GM12878 (cell line): ENCODE measurements around the gene MITD1.

Source experiments
- CBX5 ChIP-seq: sonication (generic); IDR thresholded peaks from 2 replicates; pipeline ENCODE4 v1.6.1; 2016; ENCODE audit warnings: low read depth, moderate library complexity, mild to moderate bottlenecking, inconsistent platforms
- EGR1 ChIP-seq, 2 experiments: IDR thresholded peaks; 1 replicate in 1 of 2; 2 replicates in 1 of 2; pipeline ENCODE4 v1.6.1; 2011 to 2012; ENCODE audit warnings: low read depth in 2 of 2, low read length in 2 of 2, borderline replicate concordance in 1 of 2, mild to moderate bottlenecking in 1 of 2, moderate library complexity in 1 of 2
- EP300 ChIP-seq, 2 experiments: fragments of 150-350 bp in 1 of 2; IDR thresholded peaks; 2 replicates each; pipeline ENCODE4 v1.6.1; 2011 to 2012; ENCODE audit warnings: low read depth in 2 of 2, low read length in 2 of 2, borderline replicate concordance in 1 of 2, improper control_type of control experiment in 1 of 2, inconsistent platforms in 1 of 2; ENCODE audit not compliant: control insufficient read depth in 1 of 2
- SMARCA5 ChIP-seq: fragments of 450-650 bp; IDR thresholded peaks from 2 replicates; pipeline ENCODE4 v1.6.1; 2017; ENCODE audit warnings: mild to moderate bottlenecking
- SRF ChIP-seq, 2 experiments: IDR thresholded peaks; 2 replicates each; pipeline ENCODE4 v1.6.1; 2011; ENCODE audit warnings: low read depth in 2 of 2, low read length in 2 of 2, mild to moderate bottlenecking in 1 of 2, moderate library complexity in 1 of 2

GRCh38 chr2:99201959-99202678 is 21.3 kb upstream of the MITD1 start:
- TF ChIP-seq SRF (IDR thresholded peaks at IDR 0.05; ENCODE audit: low read depth in 2 of 2, low read length in 2 of 2): no peak
- TF ChIP-seq SMARCA5: no peak
- no peak for TF ChIP-seq CBX5
- no peak for TF ChIP-seq EP300 (IDR thresholded peaks at IDR 0.05; ENCODE audit: borderline replicate concordance in 1 of 2, control insufficient read depth in 1 of 2, low read depth in 2 of 2, low read length in 2 of 2)
- TF ChIP-seq EGR1 (IDR thresholded peaks at IDR 0.05; ENCODE audit: borderline replicate concordance in 1 of 2, low read depth in 2 of 2, low read length in 2 of 2): no peak
